ENCODE measurements around the gene NRG3.

Gene NRG3

DNA sequence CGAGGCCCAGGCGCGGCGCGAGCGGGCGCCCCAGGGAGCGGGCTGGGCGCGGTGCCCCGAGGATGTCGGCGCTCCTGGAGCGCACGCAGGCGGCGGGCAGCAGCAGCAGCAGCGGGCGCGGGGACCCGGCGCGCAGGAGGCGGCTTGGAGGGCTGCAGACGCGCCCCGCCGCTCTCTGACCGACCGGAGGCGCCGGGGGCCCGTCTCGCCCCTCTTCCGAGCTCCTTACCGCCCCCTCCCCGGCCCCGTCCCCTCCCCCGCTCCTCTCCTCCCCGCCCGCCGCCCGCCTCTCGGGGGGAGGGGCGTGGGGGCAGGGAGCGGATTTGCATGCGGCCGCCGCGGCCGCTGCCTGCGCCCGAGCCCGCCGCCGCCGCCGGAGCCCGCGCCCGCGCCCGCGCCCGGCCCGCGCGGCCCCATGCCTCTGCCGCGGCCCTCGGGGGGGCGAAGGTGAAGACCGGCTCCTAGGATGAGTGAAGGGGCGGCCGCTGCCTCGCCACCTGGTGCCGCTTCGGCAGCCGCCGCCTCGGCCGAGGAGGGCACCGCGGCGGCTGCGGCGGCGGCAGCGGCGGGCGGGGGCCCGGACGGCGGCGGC, at the start of gene NRG3:
Gene NRG3, plus strand, starts transcription at position 320 of the 592 bp plus-strand sequence.
- Histone ChIP-seq H3K9me3 (no peaks in the 10 kb centered on the region), H3K36me3 (no peaks in the 10 kb centered on the region), H3K27ac (no peak within 1 kb of the TSS), H3K4me3 (peak within 1 kb of the TSS; percentile 36 to 53), H3K27me3 (peaks cover 0 to 37% of the 10 kb centered on the region in 2 donors), H3K4me1 (peaks cover 0 to 23% (median 19%) of the 10 kb centered on the region in 4 donors)
- TF ChIP-seq, protein P1, sequence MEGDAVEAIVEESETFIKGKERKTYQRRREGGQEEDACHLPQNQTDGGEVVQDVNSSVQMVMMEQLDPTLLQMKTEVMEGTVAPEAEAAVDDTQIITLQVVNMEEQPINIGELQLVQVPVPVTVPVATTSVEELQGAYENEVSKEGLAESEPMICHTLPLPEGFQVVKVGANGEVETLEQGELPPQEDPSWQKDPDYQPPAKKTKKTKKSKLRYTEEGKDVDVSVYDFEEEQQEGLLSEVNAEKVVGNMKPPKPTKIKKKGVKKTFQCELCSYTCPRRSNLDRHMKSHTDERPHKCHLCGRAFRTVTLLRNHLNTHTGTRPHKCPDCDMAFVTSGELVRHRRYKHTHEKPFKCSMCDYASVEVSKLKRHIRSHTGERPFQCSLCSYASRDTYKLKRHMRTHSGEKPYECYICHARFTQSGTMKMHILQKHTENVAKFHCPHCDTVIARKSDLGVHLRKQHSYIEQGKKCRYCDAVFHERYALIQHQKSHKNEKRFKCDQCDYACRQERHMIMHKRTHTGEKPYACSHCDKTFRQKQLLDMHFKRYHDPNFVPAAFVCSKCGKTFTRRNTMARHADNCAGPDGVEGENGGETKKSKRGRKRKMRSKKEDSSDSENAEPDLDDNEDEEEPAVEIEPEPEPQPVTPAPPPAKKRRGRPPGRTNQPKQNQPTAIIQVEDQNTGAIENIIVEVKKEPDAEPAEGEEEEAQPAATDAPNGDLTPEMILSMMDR (IDR thresholded peaks at IDR 0.05): no peak
- no peak for DNase-seq
- intact Hi-C loops (cut with DNase I; ENCODE audit: low total_unique reads): no loop called here

DNA sequence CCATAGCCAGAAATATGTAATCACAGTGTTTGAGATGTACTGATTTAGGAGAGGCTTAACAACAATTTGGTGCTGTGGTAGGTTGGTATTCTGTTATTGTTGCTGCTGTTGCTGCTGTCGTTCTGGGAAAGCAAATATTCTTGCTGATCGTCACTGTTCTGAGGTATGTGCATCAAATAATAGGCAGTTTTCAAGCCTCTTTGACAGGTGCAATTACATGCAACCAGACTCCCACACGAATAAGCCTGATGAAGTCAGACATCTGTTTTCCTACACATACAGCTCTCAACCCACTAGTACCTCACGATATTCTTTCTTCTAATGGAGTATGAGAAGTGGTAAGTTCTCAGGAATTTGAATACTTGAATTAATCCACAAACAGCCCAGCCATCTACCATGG, 46.7 kb upstream of the NRG3 start:
- Histone ChIP-seq H3K4me3 (no peak overlapping the region), H3K27ac (no peak overlapping the region), H3K36me3 (no peaks in the 10 kb centered on the region), H3K4me1 (no peaks in the 10 kb centered on the region), H3K9me3 (no peaks in the 10 kb centered on the region), H3K27me3 (no peaks in the 10 kb centered on the region)
- intact Hi-C loops (cut with DNase I; ENCODE audit: low total_unique reads): no loop called here
- DNase-seq: no peak
- TF ChIP-seq, protein P1 (IDR thresholded peaks at IDR 0.05): no peak

DNA sequence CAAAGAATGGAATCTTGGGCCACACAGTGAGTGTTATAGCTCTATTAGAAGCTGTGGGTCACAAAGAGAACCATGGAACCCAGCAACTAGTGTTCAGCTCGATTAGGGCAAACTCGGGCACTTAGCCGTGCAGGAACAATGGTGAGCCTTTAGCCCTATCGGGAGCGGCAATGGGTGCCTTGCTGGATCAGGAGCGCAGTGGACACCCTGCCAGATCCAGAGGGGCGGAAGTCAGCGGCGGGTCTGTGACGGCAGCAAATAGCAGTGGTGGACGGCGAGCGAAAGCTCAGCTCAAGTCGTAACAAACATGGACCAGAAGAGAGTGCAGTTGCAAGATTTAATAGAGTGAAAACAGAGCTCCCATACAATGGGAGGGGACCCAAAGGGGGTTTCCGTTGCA, 43.9 kb upstream of the NRG3 start:
- H3K4me1 ChIP-seq: no peaks in the 10 kb centered on the region
- no peaks in the 10 kb centered on the region for H3K27me3 ChIP-seq
- TF ChIP-seq, protein P1 (IDR thresholded peaks at IDR 0.05): no peak
- no peaks in the 10 kb centered on the region for H3K36me3 ChIP-seq
- H3K9me3 ChIP-seq: no peaks in the 10 kb centered on the region
- no peak overlapping the region for H3K4me3 ChIP-seq
- intact Hi-C loops (cut with DNase I; ENCODE audit: low total_unique reads): no loop called here
- DNase-seq: no peak
- H3K27ac ChIP-seq: no peak overlapping the region

DNA sequence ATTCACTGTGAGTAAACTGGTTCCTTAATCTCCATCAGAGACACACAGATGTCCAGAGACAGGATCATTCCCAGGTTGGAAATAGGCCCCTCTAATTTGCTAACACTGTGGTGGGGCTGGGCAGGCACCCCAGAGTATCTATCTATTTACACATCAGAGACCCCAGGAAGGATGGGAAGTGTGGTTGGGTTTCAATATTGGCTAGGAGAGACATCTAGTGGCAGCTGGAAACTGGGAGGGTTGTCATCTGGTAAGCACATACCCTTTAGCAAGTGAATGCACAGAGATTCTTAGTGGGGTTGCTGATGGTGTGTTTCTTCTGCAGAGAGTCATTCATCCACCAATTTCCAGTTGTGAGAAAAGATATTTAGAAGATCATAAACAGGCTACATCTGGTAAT, 36.0 kb upstream of the NRG3 start:
- no peaks in the 10 kb centered on the region for H3K9me3 ChIP-seq
- no peak for DNase-seq
- H3K27me3 ChIP-seq: no peaks in the 10 kb centered on the region
- H3K36me3 ChIP-seq: no peaks in the 10 kb centered on the region
- intact Hi-C loops (cut with DNase I; ENCODE audit: low total_unique reads): no loop called here
- TF ChIP-seq, protein P1 (IDR thresholded peaks at IDR 0.05): no peak
- no peaks in the 10 kb centered on the region for H3K4me1 ChIP-seq
- H3K27ac ChIP-seq: no peak overlapping the region
- no peak overlapping the region for H3K4me3 ChIP-seq

DNA sequence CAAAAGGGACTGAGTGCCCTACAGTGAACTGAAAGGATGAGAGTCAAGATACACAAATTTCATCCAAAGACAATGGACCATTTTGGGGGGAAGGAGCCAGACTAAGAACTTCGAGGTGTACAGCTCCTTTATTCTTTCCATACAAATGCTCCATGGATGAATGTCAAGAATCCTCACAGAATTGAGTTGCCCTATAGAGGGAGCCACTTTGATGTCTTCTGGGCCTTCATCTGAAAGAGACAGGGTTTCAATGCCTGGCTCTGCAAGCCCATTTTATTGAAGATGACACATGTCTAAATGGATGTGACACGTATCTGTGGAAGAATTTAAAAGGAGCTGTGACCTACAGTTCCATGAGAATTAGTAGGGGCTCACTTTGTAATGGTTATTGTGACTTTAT, 32.0 kb upstream of the NRG3 start:
- no peak for DNase-seq
- Histone ChIP-seq H3K4me3 (no peak overlapping the region), H3K4me1 (no peaks in the 10 kb centered on the region), H3K36me3 (no peaks in the 10 kb centered on the region), H3K9me3 (no peaks in the 10 kb centered on the region), H3K27ac (no peak overlapping the region), H3K27me3 (no peaks in the 10 kb centered on the region)
- intact Hi-C loops (cut with DNase I; ENCODE audit: low total_unique reads): no loop called here
- TF ChIP-seq, protein P1 (IDR thresholded peaks at IDR 0.05): no peak

DNA sequence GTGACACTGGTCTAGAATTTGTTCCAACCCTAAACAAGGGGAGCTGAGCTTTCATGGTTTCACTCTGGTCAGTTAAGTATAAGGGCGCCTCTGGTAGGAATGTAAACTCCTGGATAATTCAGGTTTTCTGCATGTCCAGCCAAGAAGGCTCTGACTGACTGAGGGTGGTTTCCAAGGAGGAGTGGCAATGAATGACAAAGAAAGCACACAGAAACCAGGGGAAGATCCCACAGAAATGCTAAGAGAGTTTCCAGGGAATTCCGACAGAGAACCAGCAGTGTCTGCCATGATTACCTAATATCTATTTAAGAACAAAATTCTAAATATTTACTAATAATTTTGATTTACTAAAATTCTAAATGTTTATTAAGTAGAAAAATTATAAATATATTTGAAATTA, 27.3 kb upstream of the NRG3 start:
- no peak overlapping the region for H3K27ac ChIP-seq
- no peak overlapping the region for H3K4me3 ChIP-seq
- no peaks in the 10 kb centered on the region for H3K4me1 ChIP-seq
- no peaks in the 10 kb centered on the region for H3K27me3 ChIP-seq
- intact Hi-C loops (cut with DNase I; ENCODE audit: low total_unique reads): no loop called here
- no peaks in the 10 kb centered on the region for H3K36me3 ChIP-seq
- DNase-seq: no peak
- TF ChIP-seq, protein P1 (IDR thresholded peaks at IDR 0.05): no peak
- no peaks in the 10 kb centered on the region for H3K9me3 ChIP-seq

Data from tibial artery (tissue), 4 donors.